ENCODE results near the gene HORMAD2. TPM values are rescaled to one million over a fixed set of nuclear protein-coding genes. Genes with fewer than 3 reads are reported as not detected.

HORMAD2 gene
- total RNA-seq, 1 experiment from 2014 or later, result not detected

- TF ChIP-seq ARID4B (CRISPR knock-in tag; IDR thresholded peaks at IDR 0.05; ENCODE audit: borderline replicate concordance) (no peak), CREM (CRISPR knock-in tag; IDR thresholded peaks at IDR 0.05) (no peak)
These were observed 52.2 kb downstream of the HORMAD2 start (continued) for GRCh38 chr22:30132290-30132996.

DNA sequence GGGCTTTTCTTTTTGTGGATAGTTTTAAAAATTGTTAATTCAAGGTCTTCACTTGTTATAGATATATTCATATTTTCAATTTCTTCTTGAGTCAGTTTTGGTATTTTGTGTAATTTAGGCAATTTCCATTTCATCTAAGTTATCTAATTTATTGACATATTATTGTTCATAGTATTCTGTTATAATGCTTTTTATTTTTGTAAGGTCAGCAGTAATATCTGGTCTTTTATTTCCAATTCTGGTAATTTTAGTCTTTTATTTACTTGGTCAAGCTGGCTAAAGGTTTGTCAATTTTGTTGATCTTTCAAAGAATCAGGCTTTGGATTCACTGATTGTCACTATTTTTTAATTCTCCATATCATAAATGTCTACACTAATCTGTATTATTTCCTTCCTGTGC is 60.1 kb downstream of the HORMAD2 start:
- TF ChIP-seq RELA (CRISPR knock-in tag; IDR thresholded peaks at IDR 0.05; ENCODE audit: borderline replicate concordance) (no peak), CREB1 (CRISPR knock-in tag; IDR thresholded peaks at IDR 0.05) (no peak), SMAD3 (CRISPR knock-in tag; IDR thresholded peaks at IDR 0.05; ENCODE audit: borderline replicate concordance) (no peak), KAT7 (CRISPR knock-in tag; IDR thresholded peaks at IDR 0.05; ENCODE audit: borderline replicate concordance) (no peak), ETV6 (CRISPR knock-in tag; IDR thresholded peaks at IDR 0.05) (no peak), ZNF138 (CRISPR knock-in tag; conservative IDR thresholded peaks at IDR 0.05) (no peak), TEAD1 (CRISPR knock-in tag; IDR thresholded peaks at IDR 0.05) (no peak), ZBTB43 (CRISPR knock-in tag; IDR thresholded peaks at IDR 0.05) (no peak), GTF2I (CRISPR knock-in tag; conservative IDR thresholded peaks at IDR 0.05) (no peak), ZNF512 (CRISPR knock-in tag; IDR thresholded peaks at IDR 0.05; ENCODE audit: borderline replicate concordance) (no peak), NR1H2 (CRISPR knock-in tag; IDR thresholded peaks at IDR 0.05) (no peak), AR (CRISPR knock-in tag; IDR thresholded peaks at IDR 0.05) (no peak), RORB (CRISPR knock-in tag; IDR thresholded peaks at IDR 0.05) (no peak), MXD4 (CRISPR knock-in tag; IDR thresholded peaks at IDR 0.05; ENCODE audit: borderline replicate concordance) (no peak), NFE2L1 (CRISPR knock-in tag; IDR thresholded peaks at IDR 0.05) (no peak), ZNF232 (CRISPR knock-in tag; IDR thresholded peaks at IDR 0.05) (no peak), NR3C1 (CRISPR knock-in tag; conservative IDR thresholded peaks at IDR 0.05; ENCODE audit: low read depth) (no peak), ZNF263 (CRISPR knock-in tag; IDR thresholded peaks at IDR 0.05; ENCODE audit: low read depth) (no peak), SOX15 (CRISPR knock-in tag; IDR thresholded peaks at IDR 0.05) (no peak)
- TF ChIP-seq, protein P1, sequence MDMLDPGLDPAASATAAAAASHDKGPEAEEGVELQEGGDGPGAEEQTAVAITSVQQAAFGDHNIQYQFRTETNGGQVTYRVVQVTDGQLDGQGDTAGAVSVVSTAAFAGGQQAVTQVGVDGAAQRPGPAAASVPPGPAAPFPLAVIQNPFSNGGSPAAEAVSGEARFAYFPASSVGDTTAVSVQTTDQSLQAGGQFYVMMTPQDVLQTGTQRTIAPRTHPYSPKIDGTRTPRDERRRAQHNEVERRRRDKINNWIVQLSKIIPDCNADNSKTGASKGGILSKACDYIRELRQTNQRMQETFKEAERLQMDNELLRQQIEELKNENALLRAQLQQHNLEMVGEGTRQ (CRISPR knock-in tag; IDR thresholded peaks at IDR 0.05), result no peak
- Mint-ChIP-seq H3K36me3 (peaks cover 7% of the 10 kb centered on the region; the same call in 1 of the 2 replicates), H3K4me3 (no peak overlapping the region), H3K27ac (no peak overlapping the region), H3K27me3 (ENCODE audit: low read depth) (peaks cover 8% of the 10 kb centered on the region), H3K4me1 (no peaks in the 10 kb centered on the region), H3K9me3 (peaks cover 19% of the 10 kb centered on the region)
- ChIA-PET CTCF (no interaction called here), POLR2A (no interaction called here)
- DNase-seq (ENCODE audit: low spot score), result no peak
- ATAC-seq, result no peak
